DND-41 (cell line): ENCODE data around the gene ZFYVE28.

Experiments
- ATAC-seq: fragments of 200-7000 bp; cut with Tn5 transposase; 3 replicates; pipeline ENCODE4 v1.9.1; 2021; ENCODE audit warnings: low read depth; ENCODE audit not compliant: insufficient read depth
- DNase-seq: peaks from one replicate; pipeline ENCODE4 v3.0.0-alpha.2; 2020
- H2AFZ ChIP-seq: 2 replicates; pipeline ENCODE4 v1.6.0; 2012; ENCODE audit warnings: low read depth, low read length
- H3K27ac ChIP-seq: 2 replicates; pipeline ENCODE4 v1.5.1; 2012; ENCODE audit warnings: low read length, inconsistent platforms
- H3K27me3 ChIP-seq: fragments of 200-600 bp; sonication (generic); 2 replicates; pipeline ENCODE4 v1.6.0; 2012; ENCODE audit warnings: low read length, mild to moderate bottlenecking, inconsistent platforms; ENCODE audit not compliant: insufficient read depth, poor library complexity
- H3K36me3 ChIP-seq: 2 replicates; pipeline ENCODE4 v1.5.1; 2012; ENCODE audit warnings: low read length, inconsistent platforms; ENCODE audit not compliant: insufficient read depth
- H3K4me1 ChIP-seq: 2 replicates; pipeline ENCODE4 v1.5.1; 2012; ENCODE audit warnings: mild to moderate bottlenecking, low read length; ENCODE audit not compliant: insufficient read depth
- H3K4me2 ChIP-seq: 2 replicates; pipeline ENCODE4 v1.6.0; 2012; ENCODE audit warnings: mild to moderate bottlenecking, moderate library complexity, low read length, inconsistent platforms; ENCODE audit not compliant: insufficient read depth
- H3K4me3 ChIP-seq, 2 experiments: fragments of 200-600 bp in 1 of 2; shearing (Covaris generic) in 1 of 2; 2 replicates each; pipeline ENCODE4 v1.5.1; 2012 to 2016; ENCODE audit warnings: inconsistent platforms in 2 of 2, low read length in 2 of 2, mild to moderate bottlenecking in 2 of 2, low read depth in 1 of 2, moderate library complexity in 1 of 2
- H3K79me2 ChIP-seq: 2 replicates; pipeline ENCODE4 v1.6.0; 2012; ENCODE audit warnings: low read length, inconsistent platforms; ENCODE audit not compliant: insufficient read depth
- H3K9ac ChIP-seq: 2 replicates; pipeline ENCODE4 v1.6.0; 2012; ENCODE audit warnings: low read depth, mild to moderate bottlenecking, inconsistent platforms, low read length, moderate library complexity
- H3K9me3 ChIP-seq: 2 replicates; pipeline ENCODE4 v1.5.1; 2012; ENCODE audit warnings: low read length, moderate library complexity, mild to moderate bottlenecking, inconsistent platforms; ENCODE audit not compliant: insufficient read depth, severe bottlenecking
- H4K20me1 ChIP-seq: 2 replicates; pipeline ENCODE4 v1.6.0; 2012; ENCODE audit warnings: low read length; ENCODE audit not compliant: insufficient read depth
- EZH2 ChIP-seq: IDR thresholded peaks from 3 replicates; pipeline ENCODE4 v1.6.1; 2012; ENCODE audit warnings: borderline replicate concordance, low read depth, mild to moderate bottlenecking, moderate library complexity, low read length, inconsistent platforms; ENCODE audit not compliant: severe bottlenecking
- TF ChIP-seq, protein P1 (sequence below): IDR thresholded peaks from 2 replicates; pipeline ENCODE4 v1.5.1; 2012; ENCODE audit warnings: borderline replicate concordance, low read length, moderate library complexity, mild to moderate bottlenecking; ENCODE audit not compliant: poor library complexity, severe bottlenecking; ENCODE audit errors: extremely low read depth

The ZFYVE28 gene

DNA sequence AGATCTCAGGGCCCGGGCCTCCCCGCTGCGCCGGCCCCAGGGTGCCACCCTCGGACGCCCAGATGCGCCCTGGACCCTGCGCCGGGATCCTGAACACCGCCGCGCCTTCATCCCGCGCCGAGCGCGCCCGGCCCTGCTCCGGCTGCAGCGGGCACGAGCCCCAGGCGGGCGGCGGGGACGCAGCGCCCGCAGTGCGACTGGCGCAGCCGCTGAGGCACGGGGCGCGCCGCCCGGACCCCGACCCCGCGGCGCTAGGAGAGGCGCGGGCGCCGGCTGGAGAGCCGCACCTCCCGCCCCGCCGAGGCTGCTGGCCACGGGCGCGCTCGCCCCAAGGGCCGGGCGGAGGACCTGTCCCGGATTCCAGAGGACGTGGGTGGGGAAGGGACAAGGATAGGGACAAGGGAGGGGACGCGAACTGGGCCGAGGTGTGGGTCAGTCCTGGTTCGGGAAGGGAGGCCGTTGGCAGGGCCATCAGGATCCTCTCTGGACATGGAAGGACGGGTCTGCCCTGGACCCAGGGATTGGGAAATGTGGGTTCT lies 1.1 kb downstream of the ZFYVE28 start:
- Histone ChIP-seq H3K27ac (no peak overlapping the region), H3K27me3 (peaks cover 40% of the 10 kb centered on the region), H3K36me3 (no peaks in the 10 kb centered on the region), H3K79me2 (no peaks in the 10 kb centered on the region), H2AFZ (no peak overlapping the region), H3K4me2 (no peak overlapping the region), H3K4me3 (no peak overlapping the region), H3K9ac (no peak overlapping the region), H3K9me3 (no peaks in the 10 kb centered on the region), H4K20me1 (peaks cover 42% of the 10 kb centered on the region), H3K4me1 (peaks cover 33% of the 10 kb centered on the region)
- ATAC-seq (no peak), DNase-seq (no peak)
- TF ChIP-seq EZH2, result no peak
- TF ChIP-seq, protein P1, sequence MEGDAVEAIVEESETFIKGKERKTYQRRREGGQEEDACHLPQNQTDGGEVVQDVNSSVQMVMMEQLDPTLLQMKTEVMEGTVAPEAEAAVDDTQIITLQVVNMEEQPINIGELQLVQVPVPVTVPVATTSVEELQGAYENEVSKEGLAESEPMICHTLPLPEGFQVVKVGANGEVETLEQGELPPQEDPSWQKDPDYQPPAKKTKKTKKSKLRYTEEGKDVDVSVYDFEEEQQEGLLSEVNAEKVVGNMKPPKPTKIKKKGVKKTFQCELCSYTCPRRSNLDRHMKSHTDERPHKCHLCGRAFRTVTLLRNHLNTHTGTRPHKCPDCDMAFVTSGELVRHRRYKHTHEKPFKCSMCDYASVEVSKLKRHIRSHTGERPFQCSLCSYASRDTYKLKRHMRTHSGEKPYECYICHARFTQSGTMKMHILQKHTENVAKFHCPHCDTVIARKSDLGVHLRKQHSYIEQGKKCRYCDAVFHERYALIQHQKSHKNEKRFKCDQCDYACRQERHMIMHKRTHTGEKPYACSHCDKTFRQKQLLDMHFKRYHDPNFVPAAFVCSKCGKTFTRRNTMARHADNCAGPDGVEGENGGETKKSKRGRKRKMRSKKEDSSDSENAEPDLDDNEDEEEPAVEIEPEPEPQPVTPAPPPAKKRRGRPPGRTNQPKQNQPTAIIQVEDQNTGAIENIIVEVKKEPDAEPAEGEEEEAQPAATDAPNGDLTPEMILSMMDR, result no peak

DNA sequence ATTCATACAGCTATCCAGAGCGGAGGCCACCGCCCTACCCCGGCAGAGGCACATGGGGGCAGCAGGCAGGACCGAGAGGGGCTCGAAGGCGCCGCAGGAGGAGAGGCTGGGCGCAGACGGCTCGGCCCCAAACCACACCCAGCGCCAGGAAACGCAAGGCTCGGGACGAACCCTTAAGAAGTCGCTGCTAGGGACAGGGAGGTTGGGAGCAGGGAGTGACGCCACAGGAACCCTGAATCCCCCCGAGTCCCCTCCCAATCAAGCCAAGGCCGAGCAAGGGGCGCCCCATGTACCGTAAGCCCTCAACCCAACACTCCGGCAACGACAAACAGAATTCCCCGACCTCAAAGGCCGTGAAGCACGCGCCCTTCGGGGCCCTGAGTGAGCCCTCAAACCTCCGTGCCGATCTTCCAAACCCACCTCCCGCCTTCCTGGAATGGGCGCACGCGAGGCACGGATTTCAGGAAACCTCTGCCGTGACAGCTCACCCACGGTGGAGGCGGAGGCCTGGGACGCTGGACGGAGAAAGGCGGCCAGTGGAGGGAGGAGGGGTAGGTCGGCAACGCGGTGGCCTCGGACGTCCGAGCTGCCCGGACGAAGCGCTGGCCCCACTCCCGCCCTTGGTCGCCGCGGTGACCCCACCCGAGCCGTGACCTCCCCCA lies 1.8 kb downstream of the ZFYVE28 start:
- no peak for ATAC-seq
- peaks cover 39% of the 10 kb centered on the region for H3K4me1 ChIP-seq
- H3K9ac ChIP-seq, result no peak overlapping the region

DNA sequence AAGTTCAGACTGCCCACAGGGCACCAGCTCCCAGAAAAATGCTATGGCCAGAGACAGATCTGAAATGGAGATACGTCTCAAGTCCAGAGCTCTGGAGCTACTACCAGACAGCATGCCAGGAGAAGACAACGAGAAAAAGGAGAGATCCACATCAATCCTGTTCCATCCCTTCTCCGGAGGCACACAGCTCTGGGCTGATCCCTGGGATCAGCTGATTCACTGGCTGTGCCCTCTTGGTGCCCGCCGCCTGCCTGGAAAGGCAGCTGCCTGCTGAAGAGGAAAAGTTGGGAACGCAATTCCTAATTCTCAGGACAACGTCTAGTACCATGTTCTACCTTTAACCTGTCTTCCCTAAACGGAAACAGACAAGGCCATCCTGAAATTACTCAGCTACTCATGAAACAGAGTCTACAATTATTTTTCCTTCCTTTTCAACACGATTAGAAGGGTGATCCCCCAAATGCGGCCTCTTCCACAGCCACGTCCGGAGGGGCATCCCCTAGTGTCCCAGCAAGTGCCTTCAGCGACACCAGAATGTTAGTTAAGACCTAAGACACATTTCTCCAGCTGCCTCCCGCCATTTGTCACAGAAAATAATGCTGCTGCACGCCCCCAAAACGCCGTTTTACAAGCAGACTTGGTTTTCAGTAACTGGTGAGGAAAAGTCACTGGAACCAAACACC lies 2.4 kb downstream of the ZFYVE28 start:
- Histone ChIP-seq H3K4me2 (no peak overlapping the region), H3K27ac (no peak overlapping the region), H3K4me1 (peaks cover 41% of the 10 kb centered on the region), H3K9ac (no peak overlapping the region), H3K36me3 (no peaks in the 10 kb centered on the region), H3K27me3 (peaks cover 36% of the 10 kb centered on the region), H3K79me2 (no peaks in the 10 kb centered on the region), H3K4me3 (no peak overlapping the region), H3K9me3 (no peaks in the 10 kb centered on the region), H4K20me1 (peaks cover 51% of the 10 kb centered on the region), H2AFZ (no peak overlapping the region)
- ATAC-seq (no peak), DNase-seq (no peak)
- TF ChIP-seq, protein P1, result no peak
- TF ChIP-seq EZH2, result no peak

More for the DNA sequence above, 1.8 kb downstream of the ZFYVE28 start:
- Histone ChIP-seq H3K36me3 (no peaks in the 10 kb centered on the region), H3K9me3 (no peaks in the 10 kb centered on the region), H4K20me1 (peaks cover 48% of the 10 kb centered on the region), H3K79me2 (no peaks in the 10 kb centered on the region), H3K4me3 (no peak overlapping the region), H3K27me3 (peaks cover 36% of the 10 kb centered on the region), H3K27ac (no peak overlapping the region), H2AFZ (no peak overlapping the region), H3K4me2 (no peak overlapping the region)
- DNase-seq, result no peak
- no peak for TF ChIP-seq EZH2
- TF ChIP-seq, protein P1, result no peak
